Duodenal mucosa (tissue), 2 donors: Measurements from ENCODE around the gene PLXNB2.
"Not testable (repeated sequence)": the region's sequence is repeated elsewhere in the genome, so short reads cannot be mapped to it uniquely, and the experiment has no call there.

Experiments used
- H3K27ac ChIP-seq: one replicate; pipeline ENCODE4 v1.7.0; 2013; ENCODE audit warnings: low read depth, low read length
- H3K27me3 ChIP-seq, 2 donors: one replicate each; pipeline ENCODE4 v1.7.0; 2013; ENCODE audit warnings: low read length in 2 of 2, control low read depth in 1 of 2; ENCODE audit not compliant: insufficient read depth in 2 of 2, control insufficient read depth in 1 of 2
- H3K36me3 ChIP-seq, 2 donors: one replicate each; pipeline ENCODE4 v1.7.0; 2013; ENCODE audit warnings: low read length in 2 of 2, control low read depth in 1 of 2; ENCODE audit not compliant: insufficient read depth in 2 of 2, control insufficient read depth in 1 of 2
- H3K4me1 ChIP-seq, 2 donors: one replicate each; pipeline ENCODE4 v1.7.0; 2013; ENCODE audit warnings: low read length in 2 of 2, control low read depth in 1 of 2; ENCODE audit not compliant: insufficient read depth in 2 of 2, control insufficient read depth in 1 of 2
- H3K4me3 ChIP-seq, 2 donors: one replicate each; pipeline ENCODE4 v1.7.0; 2013; ENCODE audit warnings: low read length in 2 of 2, low read depth in 1 of 2
- H3K9ac ChIP-seq, 2 donors: one replicate each; pipeline ENCODE4 v1.7.0; 2013; ENCODE audit warnings: low read length in 2 of 2, low read depth in 1 of 2
- H3K9me3 ChIP-seq, 2 donors: one replicate each; pipeline ENCODE4 v1.7.0; 2013; ENCODE audit warnings: low read length in 2 of 2, control low read depth in 1 of 2; ENCODE audit not compliant: control insufficient read depth in 1 of 2

Gene PLXNB2

DNA sequence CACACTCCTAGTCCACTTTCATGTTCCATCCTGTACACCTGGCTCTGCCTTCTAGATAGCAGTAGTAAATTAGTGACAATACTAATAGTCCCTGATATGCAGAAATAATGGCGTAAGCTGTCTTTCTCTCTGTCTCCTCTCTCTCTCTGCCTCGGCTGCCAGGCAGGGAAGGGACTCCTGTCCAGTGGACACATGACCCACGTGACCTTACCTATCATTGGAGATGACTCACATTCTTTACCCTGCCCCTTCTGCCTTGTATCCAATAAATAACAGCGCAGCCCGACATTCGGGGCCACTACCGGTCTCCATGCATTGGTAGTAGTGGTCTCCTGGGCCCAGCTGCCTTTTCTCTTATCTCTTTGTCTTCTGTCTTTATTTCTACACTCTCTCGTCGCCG lies 33.7 kb downstream of the PLXNB2 start:
- H3K9ac ChIP-seq, H3K27ac ChIP-seq, H3K9me3 ChIP-seq, H3K27me3 ChIP-seq, H3K4me3 ChIP-seq: not testable (repeated sequence)
- peaks cover 9 to 31% of the 10 kb centered on the region in 2 donors for H3K36me3 ChIP-seq
- peaks cover 15 to 21% of the 10 kb centered on the region in 2 donors for H3K4me1 ChIP-seq

- not testable (repeated sequence) for H3K27ac ChIP-seq, H3K4me3 ChIP-seq, H3K9me3 ChIP-seq, H3K27me3 ChIP-seq, H3K9ac ChIP-seq
- Histone ChIP-seq H3K4me1 (peaks cover 19 to 23% of the 10 kb centered on the region in 2 donors), H3K36me3 (peaks cover 9 to 27% of the 10 kb centered on the region in 2 donors)
Measured at GRCh38 chr22:50273352-50273751, 34.1 kb downstream of the PLXNB2 start.

GRCh38 chr22:50272044-50272802 lies 35.2 kb downstream of the PLXNB2 start:
- H3K27ac ChIP-seq = no peak overlapping the region
- peaks cover 5 to 6% of the 10 kb centered on the region in 2 donors for H3K27me3 ChIP-seq
- no peak overlapping the region for H3K4me3 ChIP-seq
- H3K9ac ChIP-seq = no peak overlapping the region
- H3K9me3 ChIP-seq = no peaks in the 10 kb centered on the region
- H3K36me3 ChIP-seq = peaks cover 9 to 16% of the 10 kb centered on the region in 2 donors
- H3K4me1 ChIP-seq = peaks cover 20 to 23% of the 10 kb centered on the region in 2 donors

DNA sequence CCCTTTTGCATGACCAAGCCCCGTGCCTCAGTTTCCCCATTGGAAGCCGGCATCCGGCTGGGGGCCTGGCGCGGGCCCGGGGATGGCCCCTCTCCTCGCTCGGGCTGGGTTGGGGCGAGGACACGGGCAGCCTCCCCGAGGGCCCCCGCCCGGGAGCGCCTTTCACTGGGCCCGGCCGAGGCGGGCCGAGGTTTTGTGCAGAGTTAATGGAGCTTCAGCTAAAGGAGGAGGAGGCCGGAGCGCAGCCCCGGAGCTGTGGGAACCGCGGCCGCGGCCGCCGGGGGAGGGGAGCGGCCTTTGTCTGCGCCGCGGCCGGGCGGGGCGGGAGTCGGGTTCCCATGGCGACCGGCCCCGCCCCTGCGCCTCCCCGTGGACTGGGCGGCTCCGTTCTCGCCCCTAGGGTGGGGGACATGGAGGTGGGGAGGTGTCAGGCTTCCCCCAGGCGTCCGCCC lies 35.9 kb downstream of the PLXNB2 start:
- Histone ChIP-seq H3K9me3 (no peaks in the 10 kb centered on the region), H3K27ac (no peak overlapping the region), H3K4me3 (peak overlapping the region; percentile 40 to 50), H3K4me1 (peaks cover 20 to 23% of the 10 kb centered on the region in 2 donors), H3K27me3 (peaks cover 5 to 6% of the 10 kb centered on the region in 2 donors), H3K36me3 (peaks cover 9 to 16% of the 10 kb centered on the region in 2 donors), H3K9ac (no peak overlapping the region)

GRCh38 chr22:50270666-50271394 lies 36.6 kb downstream of the PLXNB2 start:
- H3K9ac ChIP-seq = no peak overlapping the region
- peak overlapping the region; percentile 20 for H3K27ac ChIP-seq
- peaks cover 5 to 6% of the 10 kb centered on the region in 2 donors for H3K27me3 ChIP-seq
- H3K9me3 ChIP-seq = no peaks in the 10 kb centered on the region
- peaks cover 9 to 10% of the 10 kb centered on the region in 2 donors for H3K36me3 ChIP-seq
- peak overlapping the region; percentile 50 to 55 for H3K4me3 ChIP-seq
- peaks cover 20 to 23% of the 10 kb centered on the region in 2 donors for H3K4me1 ChIP-seq

GRCh38 chr22:50269970-50270665 lies 37.3 kb downstream of the PLXNB2 start, which contains the start of gene MAPK11:
MAPK11 (minus strand) TSS chr22:50270380; CDS start chr22:50270292, 88 bp downstream.
- Histone ChIP-seq H3K4me3 (peak within 1 kb of the TSS; percentile 50 to 55), H3K4me1 (peaks cover 20 to 23% of the 10 kb centered on the region in 2 donors), H3K36me3 (peaks cover 3% of the 10 kb centered on the region in 2 donors), H3K27ac (peak within 1 kb of the TSS; percentile 20), H3K27me3 (peaks cover 5 to 6% of the 10 kb centered on the region in 2 donors), H3K9me3 (no peaks in the 10 kb centered on the region), H3K9ac (no peak within 1 kb of the TSS)

DNA sequence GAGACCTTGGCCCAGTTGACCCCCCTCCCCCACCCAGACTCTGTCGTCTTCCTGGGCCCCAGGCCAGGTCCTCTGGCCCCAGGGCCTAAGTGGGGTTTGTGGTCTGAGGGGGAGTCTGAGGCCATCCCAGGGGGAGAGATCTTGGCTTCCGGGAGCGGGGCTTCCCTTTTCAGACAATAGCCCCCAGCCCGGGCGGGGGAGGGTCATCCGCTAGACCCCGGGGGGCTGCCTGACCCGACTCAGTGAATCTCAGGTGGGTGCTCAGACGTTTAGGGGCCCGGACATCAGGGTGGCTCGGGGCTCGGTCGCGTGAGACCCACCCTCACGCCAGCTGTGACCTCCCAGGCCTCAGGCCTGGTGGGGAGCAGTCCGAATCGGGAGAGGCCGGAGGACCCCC lies 37.9 kb downstream of the PLXNB2 start:
- no peak overlapping the region for H3K4me3 ChIP-seq
- no peak overlapping the region for H3K27ac ChIP-seq
- peaks cover 20 to 23% of the 10 kb centered on the region in 2 donors for H3K4me1 ChIP-seq
- no peak overlapping the region for H3K9ac ChIP-seq
- peaks cover 5 to 6% of the 10 kb centered on the region in 2 donors for H3K27me3 ChIP-seq
- H3K36me3 ChIP-seq = no peaks in the 10 kb centered on the region
- no peaks in the 10 kb centered on the region for H3K9me3 ChIP-seq

GRCh38 chr22:50268655-50269113 lies 38.8 kb downstream of the PLXNB2 start:
- H3K4me3 ChIP-seq = no peak overlapping the region
- H3K4me1 ChIP-seq = peaks cover 20 to 23% of the 10 kb centered on the region in 2 donors
- H3K9me3 ChIP-seq = no peaks in the 10 kb centered on the region

DNA sequence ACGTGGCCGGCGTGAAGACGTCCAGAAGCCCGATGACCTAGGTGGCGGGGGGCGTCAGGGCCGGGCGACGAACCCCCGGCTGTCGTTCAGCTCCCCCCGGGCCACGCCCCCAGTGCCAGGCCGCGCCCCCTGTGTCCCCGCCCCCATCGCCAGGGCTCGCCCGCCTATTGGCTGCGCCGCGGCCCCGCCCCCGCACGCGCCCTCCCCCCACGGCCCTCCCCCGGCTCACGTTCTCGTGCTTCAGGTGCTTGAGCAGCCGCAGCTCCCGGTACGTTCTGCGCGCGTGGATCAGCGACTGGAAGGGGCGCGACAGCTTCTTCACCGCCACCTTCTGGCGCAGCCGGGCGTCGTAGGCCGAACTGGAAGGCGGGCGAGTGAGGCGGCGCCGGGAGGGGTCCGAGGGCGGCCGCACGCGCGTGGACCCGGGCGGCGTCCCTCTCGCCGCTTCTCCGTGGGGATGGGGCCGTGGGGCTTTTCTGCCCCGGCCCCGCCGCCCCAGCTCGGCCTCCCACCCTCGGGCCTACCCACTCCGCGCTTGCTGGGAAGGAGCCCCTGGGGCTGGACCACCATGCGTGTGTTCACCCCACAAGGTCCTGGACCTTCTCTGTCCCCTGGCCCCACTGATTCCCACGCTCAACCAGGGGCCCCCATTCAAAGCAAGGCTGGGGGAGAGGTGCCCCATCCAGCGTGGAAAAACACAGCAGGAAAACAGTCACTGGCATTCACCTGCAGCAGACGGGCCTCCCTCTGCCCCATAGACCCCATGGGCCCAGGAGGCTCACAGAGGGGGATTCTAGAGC lies 39.7 kb downstream of the PLXNB2 start:
- Histone ChIP-seq H3K9me3 (no peaks in the 10 kb centered on the region), H3K4me3 (no peak overlapping the region), H3K27ac (no peak overlapping the region), H3K9ac (no peak overlapping the region), H3K27me3 (peaks cover 10 to 12% of the 10 kb centered on the region in 2 donors), H3K36me3 (no peaks in the 10 kb centered on the region), H3K4me1 (peaks cover 20 to 23% of the 10 kb centered on the region in 2 donors)

More at GRCh38 chr22:50268655-50269113, 38.8 kb downstream of the PLXNB2 start:
- Histone ChIP-seq H3K36me3 (no peaks in the 10 kb centered on the region), H3K27me3 (peaks cover 5 to 6% of the 10 kb centered on the region in 2 donors), H3K27ac (no peak overlapping the region), H3K9ac (no peak overlapping the region)
